CD4-positive, alpha-beta T cell treated with Interleukin-21 for 1 hour (primary cell): Measurements from ENCODE around the gene ATG14.
A peak's percentile ranks its signal among the peaks of the same experiment; 100 is the strongest.
"Not testable (repeated sequence)": the region's sequence is repeated elsewhere in the genome, so short reads cannot be mapped to it uniquely, and the experiment has no call there.

ENCODE experiments used
- DNase-seq: peaks from one replicate; pipeline ENCODE4 v3.0.0-alpha.2; 2020

The ATG14 gene

GRCh38 chr14:55432628-55433027 lies 21.0 kb upstream of the ATG14 start:
- no peak for DNase-seq

DNA sequence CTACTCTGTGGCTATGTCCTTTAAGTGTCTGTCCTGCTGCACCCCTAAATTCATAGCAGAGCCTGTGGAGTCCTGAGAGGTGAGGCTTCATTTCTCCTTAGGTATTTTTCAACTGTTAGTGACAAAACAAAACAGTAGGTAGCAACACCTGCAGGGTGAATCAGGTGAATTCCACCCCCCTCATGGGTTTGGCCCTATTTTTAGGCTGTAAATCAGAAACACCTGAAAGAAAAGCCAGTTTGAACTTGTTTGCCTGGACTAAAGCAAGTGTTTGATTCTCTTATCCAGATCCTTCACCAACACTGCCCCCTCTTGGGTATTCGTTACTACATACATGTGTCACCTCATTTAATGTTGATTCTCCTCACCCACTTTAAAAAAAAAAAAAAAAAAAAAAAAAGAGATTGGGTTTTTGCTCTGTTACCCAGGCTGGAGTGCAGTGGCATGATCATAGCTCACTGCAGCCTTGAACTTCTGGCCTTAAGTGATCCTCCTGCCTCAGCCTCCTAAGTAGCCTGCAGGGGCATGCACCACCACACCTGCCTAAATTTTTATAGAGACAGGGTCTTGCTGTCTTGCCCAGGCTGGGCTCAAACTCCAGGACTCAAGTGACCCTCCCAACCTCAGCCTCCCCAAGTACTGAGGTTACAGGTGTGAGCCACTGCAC lies 18.5 kb upstream of the ATG14 start:
- peak; percentile 78 for DNase-seq

GRCh38 chr14:55427439-55427838 lies 15.8 kb upstream of the ATG14 start:
- no peak for DNase-seq

DNA sequence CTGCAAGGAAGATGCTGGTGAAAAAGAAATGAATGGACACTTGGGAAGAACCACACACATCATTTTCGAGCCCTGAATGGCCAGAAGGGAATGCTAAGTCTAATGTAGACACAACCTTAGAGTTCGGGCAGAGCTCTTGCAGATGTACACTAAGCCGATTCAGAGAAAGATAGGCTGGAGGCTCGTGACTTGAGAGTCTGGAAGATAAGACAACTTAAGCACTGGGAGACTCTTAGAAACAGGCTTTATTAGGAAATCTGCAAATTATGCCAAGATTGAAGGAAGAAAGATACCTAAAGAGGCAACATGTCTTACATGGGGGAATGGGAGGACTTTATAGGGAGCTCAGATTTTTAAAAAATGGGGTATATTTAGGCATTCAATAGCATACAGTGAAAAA lies 15.3 kb upstream of the ATG14 start:
- no peak for DNase-seq

DNA sequence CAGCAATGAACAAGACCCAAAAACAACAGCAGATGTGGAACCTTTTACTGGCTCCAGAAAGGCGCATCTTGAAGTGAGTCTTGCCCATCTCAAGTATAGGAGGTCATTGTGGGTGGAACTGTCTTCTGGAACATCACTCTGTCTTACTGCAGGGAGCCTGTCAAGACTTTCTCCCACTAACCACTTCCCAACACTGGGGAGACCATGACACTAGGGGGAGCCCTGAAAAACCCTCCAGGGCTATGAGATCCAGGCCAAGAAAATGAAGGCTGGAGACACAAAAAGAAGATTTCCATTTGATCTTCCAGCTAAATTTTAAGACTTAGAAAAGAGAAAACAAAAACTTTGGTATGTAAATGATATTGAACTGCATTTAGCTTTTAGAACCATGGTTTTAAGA lies 13.5 kb upstream of the ATG14 start:
- DNase-seq = no peak

DNA sequence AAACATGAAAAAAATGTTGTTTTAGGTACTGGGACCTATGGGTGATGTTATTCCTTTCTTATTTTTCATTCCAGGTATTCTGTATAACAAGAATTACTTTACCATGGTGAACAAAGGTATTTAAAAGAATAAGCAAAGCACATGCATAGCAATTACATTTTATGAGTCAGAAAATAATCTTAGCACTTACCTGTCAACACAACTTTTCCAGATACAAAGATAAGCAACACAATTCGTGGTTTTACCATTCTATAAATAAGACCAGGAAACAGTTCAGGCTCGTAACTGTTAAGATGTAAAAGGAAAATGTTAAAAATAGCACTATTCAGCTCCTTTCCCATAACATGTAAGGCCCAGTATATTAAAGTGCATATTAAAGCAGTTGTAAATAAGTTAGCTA lies 12.3 kb upstream of the ATG14 start:
- DNase-seq = no peak

GRCh38 chr14:55422338-55422737 lies 10.7 kb upstream of the ATG14 start:
- DNase-seq = not testable (repeated sequence)

GRCh38 chr14:55419663-55420062 lies 8.0 kb upstream of the ATG14 start:
- DNase-seq = no peak

GRCh38 chr14:55418411-55418810 lies 6.8 kb upstream of the ATG14 start:
- DNase-seq = no peak

- no peak for DNase-seq
These were observed 6.3 kb upstream of the ATG14 start for GRCh38 chr14:55417955-55418354.

DNA sequence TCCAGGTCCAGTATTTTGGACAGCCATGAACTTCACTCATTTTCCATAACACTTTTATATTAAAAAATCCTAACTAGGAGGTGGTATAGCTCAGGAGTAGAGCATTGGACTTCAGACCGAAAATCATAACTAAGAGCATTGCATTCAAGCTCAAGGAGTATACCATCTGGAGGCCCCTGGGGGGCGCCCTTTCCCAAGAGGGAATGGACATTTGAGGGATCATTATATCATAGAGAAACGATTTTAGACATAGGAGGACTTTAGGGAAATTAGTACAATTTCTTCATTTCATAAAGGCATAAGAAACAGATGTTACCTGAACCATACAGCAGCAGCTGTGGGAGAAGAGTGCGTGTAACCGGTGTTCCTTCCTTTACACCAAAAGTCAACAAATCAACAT lies 5.2 kb upstream of the ATG14 start:
- DNase-seq = no peak

GRCh38 chr14:55414551-55414950 lies 2.9 kb upstream of the ATG14 start:
- no peak for DNase-seq

- no peak for DNase-seq
These were observed 1.0 kb upstream of the ATG14 start for GRCh38 chr14:55412676-55413075.

- no peak for DNase-seq
These were observed 754 bp downstream of the ATG14 start for GRCh38 chr14:55410876-55411275.

DNA sequence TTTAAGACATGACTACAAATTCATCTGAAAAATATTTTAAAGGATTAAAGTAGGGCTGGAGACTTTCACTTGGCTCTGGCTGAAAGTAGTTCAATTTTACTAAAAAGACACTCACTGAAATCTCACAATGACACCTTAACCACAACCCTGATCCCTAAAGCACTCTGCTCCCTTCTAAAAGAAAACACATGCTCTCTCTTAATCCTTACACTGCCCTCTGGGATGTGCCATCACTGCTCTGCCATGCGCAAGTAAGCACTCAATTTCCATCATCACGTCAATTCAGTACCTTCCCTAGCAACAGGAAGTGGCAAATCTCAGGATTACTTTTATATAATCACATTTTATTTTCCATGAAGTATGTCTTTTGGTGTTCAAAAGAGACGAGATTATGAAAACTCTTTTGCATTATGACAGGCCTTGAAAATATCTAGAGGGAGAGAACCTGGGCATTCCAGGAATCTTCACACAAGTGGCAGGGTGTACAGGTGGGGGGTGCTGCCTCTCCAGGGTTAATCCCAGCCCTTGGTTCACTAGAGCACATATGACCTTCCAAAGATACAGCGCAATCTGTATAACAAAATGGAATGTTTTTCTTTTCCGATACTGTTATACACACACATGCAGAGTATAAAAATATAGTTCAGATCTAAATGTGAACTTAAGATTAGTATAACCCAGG lies 7.3 kb downstream of the ATG14 start:
- no peak for DNase-seq

GRCh38 chr14:55401751-55402150 lies 9.9 kb downstream of the ATG14 start:
- no peak for DNase-seq

- no peak for DNase-seq
These were observed 11.8 kb downstream of the ATG14 start for GRCh38 chr14:55399852-55400251.

DNA sequence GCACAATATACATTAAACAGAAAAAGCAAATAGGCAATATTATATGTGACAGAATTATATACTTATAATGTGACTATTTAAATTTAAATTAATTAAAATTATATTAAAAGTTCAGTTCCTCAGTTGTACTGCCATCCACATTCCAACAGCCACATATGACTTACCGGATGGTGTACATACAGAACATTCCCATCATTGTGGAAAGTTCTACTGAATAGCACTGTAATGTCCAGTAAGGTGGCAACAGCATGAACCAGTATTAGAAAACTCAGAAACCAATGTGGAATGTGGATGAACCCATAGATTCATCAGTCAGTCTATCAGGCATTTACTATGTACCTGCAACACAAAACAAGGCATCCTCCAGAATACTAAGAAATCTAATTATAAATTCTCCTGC lies 12.4 kb downstream of the ATG14 start:
- DNase-seq = no peak

DNA sequence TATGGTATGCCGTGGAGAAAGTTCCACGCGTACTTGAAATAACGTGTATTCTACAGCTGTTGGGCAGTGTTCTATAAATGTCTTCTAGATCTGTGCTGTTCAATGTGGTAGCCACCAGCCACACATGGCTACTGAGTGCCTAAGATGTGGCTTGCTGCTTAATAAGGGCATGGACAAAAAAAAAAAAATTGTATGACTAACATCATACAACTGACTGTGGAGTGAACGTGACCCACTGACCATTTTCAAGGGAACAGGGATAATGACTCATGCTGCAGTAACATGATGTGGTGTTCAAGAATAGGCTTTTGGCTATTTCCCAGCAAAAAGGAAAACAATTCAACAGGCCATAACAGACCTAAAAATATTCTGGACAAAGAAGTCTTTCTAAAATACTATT lies 13.0 kb downstream of the ATG14 start:
- no peak for DNase-seq

GRCh38 chr14:55389330-55389729 lies 22.3 kb downstream of the ATG14 start:
- DNase-seq = no peak

DNA sequence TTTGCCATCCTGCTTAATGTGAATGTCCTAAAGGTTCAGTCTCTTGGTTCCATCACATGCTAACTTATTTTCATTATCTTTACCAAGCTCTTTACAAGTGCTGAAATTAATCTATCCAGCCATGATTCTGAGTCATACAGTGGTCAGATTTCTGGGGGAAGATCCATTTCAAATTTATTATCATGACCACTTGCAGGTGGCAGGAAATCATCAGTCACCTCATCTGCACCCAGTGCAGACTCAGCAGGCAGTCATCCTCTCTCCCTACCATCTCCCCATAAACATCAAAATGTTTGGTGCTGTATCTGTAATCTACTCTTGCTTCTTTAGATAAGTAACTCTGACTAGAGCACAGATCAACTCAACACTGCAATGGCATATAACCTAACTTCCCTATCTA lies 23.5 kb downstream of the ATG14 start:
- DNase-seq = no peak

DNA sequence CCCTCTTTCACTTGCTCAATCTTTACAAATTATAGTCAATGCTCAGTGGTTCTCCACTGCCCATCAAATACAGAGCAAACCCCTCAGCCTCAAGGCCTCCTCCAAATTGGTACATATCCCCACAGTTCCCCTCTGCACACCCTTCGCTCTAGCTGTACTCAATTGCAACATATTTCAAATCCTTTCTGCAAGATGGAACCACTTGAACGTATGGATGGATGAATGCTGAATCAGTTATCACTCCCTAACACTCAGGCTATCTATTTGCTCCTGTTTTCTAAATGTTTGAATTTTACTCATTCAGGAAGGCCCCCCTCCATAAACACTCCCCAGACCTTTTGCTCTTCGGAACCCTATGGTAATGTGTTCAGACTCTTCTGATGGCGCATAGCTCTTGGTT lies 24.5 kb downstream of the ATG14 start:
- no peak for DNase-seq

DNA sequence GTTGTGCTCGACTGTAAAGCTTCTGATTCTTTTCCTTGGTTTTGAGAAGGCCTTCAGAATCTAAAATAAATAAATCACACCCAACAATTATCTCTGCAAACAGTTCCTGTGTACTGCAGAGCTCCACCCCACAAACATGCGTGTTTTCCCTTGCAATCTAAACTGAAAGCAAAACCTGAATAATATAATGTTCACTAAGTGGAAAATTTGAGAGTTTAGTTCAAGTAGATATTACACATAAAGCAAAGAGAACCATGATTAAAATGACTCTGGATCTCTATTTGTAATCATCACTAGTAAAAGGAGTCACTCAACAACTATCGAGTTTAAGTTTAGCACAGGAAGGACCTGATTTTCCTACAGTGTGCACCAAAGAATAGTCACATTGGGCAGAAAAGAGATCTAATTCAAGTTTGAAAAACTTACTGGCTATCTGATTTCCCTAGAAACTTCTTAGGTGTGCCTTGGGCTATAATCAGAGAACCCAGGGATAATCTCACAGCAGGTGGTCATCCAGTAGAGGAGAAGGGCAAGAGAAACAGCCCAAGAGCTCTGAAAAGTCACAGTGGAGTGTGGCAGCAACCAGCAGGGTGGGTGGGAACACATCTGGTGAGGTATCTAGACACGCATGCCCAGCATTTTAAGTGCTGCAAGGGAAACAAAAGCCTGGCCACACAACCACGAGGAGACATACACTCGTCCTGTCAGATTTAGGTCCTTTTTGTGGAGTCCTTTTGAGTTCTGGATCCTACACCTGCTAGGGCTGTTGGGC lies 25.4 kb downstream of the ATG14 start:
- DNase-seq = peak; percentile 24

GRCh38 chr14:55384536-55384935 lies 27.1 kb downstream of the ATG14 start:
- no peak for DNase-seq
